HG03045 (cell line): ENCODE measurements around the gene HUS1.
A peak's percentile ranks its signal among the peaks of the same experiment; 100 is the strongest.
"Not testable (repeated sequence)": the region's sequence is repeated elsewhere in the genome, so short reads cannot be mapped to it uniquely, and the experiment has no call there.

Experiments
- ATAC-seq: cut with Tn5 transposase; IDR thresholded peaks from one replicate; pipeline ENCODE4 v1.9.1; 2021; ENCODE audit warnings: mild to moderate bottlenecking, moderate library complexity; ENCODE audit not compliant: unreplicated experiment

Gene HUS1

DNA sequence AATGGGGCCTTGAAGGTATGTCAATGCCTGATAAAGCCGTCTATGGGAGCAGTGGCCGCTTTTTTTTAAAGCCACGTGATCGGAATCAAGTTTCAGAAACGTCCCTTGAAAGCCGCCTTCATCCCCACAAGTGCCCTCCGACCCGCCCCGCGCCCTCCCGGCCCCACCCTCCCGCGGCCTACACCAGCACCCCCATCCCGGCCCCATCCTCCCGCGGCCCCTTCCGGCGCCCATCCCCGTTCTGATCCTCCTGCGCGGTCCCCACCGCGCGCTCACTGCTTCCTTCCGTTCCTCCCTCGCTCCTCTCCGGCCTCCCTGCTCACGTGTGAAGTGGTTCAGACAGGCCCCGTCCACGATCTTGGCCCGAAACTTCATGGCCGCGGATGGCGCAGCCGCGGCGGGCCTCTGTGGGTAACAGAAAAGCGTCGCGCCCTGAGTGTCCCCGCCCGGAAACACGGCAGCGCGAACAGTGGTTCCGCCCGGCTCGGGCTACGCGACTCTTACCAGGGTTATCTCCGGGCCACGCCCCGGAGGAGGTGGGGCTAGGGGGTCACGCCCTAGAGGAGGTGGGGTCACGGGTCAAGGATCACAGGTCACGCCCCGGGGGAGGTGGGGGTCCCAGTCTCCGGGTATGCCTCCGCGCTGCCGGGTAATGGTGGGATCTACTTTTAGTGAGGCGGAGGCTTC, at the start of gene HUS1:
HUS1 (minus strand) TSS at position 471 of the 687 bp plus-strand sequence; CDS start at position 375, 96 bp downstream.
- ATAC-seq: peak; percentile 100

- no peak for ATAC-seq
Measured at GRCh38 chr7:48028938-48029337, 49.5 kb upstream of the HUS1 start, which contains the start of gene SUN3. Gene SUN3, minus strand, starts transcription at chr7:48029107. Its CDS starts 169 bp downstream, at chr7:48028938.

- ATAC-seq: no peak
Measured at GRCh38 chr7:48025624-48026023, 46.2 kb upstream of the HUS1 start.

DNA sequence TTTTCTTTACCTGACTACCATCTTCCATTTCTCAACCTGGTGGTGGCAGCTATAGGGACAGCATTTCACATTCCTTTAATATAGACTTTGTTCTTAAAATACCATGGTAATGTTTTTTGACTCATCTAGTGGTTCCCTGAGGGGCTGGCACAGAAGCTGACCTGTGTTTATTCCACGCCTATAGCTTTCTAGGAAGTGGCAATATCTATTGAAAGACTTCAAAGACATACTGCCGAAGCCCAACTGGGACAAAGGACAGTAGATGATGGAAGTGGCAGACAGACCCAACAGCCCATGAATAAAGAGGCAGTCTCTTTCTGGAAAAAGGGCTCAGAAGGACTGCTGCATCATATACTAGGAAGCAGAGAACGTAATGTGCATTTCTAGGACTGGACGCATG, 38.3 kb upstream of the HUS1 start:
- ATAC-seq: no peak

DNA sequence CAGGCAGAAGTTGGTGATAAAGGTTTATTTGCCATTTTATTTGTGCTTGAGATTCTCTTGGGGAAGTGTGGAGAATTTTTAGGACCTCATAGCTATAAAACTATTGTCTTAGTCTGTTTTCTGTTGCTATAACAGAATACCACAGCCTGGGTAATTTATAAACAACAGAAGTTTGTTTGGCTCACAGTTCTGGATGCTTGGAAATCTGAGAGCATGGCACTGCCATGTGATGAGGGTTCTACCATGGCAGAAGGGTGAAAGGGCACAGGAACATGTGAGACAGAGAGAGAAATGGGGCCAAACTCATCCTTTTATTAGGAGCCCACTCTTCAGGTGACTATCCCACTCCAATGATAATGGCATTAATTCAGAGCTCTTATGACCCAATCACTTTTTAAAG, 37.2 kb upstream of the HUS1 start:
- no peak for ATAC-seq

- ATAC-seq: no peak
Measured at GRCh38 chr7:48011951-48012350, 32.5 kb upstream of the HUS1 start.

- ATAC-seq: no peak
Measured at GRCh38 chr7:48011323-48011722, 31.9 kb upstream of the HUS1 start.

- no peak for ATAC-seq
Measured at GRCh38 chr7:48009954-48010353, 30.5 kb upstream of the HUS1 start.

DNA sequence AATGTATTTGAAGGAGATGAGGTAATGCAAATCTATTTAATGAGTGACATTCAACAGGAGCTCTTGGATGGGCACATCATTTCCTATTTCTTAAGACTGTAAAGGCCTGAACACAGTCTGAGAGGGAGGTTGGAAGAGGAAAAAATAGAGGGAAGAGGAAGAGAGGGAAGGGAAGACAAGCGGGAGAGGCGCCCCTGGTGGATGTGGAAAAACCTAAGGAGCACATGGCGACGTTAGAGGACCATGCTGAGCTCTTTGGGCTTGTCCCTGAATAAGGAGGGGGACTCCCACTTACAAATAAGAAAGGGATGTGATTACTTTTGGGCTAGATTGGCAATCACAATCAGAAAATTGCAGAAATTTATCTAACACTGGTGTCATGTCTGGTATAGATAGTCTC, 29.8 kb upstream of the HUS1 start:
- ATAC-seq: no peak

- no peak for ATAC-seq
Measured at GRCh38 chr7:48006866-48007265, 27.5 kb upstream of the HUS1 start.

GRCh38 chr7:48004638-48005037, 25.2 kb upstream of the HUS1 start:
- peak; percentile 56 for ATAC-seq

GRCh38 chr7:48004032-48004431, 24.6 kb upstream of the HUS1 start:
- no peak for ATAC-seq

DNA sequence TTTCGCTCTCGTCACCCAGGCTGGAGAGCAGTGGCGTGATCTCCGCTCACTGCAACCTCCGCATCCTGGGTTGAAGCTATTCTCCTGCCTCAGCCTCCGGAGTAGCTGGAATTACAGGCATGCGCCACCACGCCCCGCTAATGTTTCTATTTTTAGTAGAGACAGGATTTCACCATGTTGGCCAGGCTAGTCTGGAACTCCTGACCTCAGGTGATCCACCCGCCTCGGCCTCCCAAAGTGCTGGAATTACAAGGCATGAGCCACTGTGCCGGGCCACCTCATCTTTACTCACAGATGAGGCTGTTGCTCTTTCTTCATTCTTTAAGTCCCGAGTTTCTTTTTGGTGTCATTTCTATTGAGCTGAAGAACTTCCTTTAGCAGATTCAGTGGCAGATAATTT, 20.7 kb upstream of the HUS1 start:
- ATAC-seq: not testable (repeated sequence)

- no peak for ATAC-seq
Measured at GRCh38 chr7:47999413-47999812, 20.0 kb upstream of the HUS1 start.

GRCh38 chr7:47992446-47992845, 13.0 kb upstream of the HUS1 start:
- ATAC-seq: no peak

GRCh38 chr7:47991741-47992311, 12.4 kb upstream of the HUS1 start:
- ATAC-seq: peak; percentile 100

DNA sequence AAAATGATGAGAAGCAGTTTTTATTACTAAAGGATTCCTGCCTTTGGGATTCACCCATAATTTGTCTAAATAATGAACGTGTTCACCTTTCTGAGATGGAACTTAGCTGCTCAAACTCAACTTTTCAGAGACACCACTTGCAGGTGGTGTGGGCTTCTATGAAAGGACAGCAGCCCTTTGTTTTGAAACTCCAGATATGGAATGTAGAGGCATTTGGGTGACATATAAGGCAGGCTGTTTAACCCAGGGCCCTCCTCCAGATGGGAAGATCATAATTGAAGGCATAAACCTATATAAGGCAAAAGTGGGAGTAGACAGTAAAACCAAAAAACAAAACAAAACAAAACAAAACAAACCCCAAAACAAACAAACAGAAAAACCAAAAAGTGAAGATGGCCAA, 11.9 kb upstream of the HUS1 start:
- ATAC-seq: no peak

DNA sequence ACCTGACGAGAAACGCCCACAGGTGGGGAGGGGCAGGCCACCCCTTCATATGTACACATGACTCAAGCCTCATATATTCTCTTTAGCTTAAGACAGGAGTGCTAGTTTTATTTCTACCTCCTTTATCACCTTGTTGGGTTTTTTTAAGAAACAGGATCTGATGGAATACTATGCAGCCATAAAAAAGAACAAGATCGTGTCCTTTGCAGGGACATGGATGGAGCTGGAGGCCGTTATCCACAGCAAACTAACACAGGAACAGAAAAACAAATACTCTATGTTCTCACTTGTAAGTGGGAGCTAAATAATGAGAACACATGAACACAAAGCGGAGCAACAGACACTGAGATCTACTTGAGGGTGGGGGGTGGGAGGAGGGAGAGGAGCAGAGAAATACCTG, 11.2 kb upstream of the HUS1 start:
- ATAC-seq: no peak

DNA sequence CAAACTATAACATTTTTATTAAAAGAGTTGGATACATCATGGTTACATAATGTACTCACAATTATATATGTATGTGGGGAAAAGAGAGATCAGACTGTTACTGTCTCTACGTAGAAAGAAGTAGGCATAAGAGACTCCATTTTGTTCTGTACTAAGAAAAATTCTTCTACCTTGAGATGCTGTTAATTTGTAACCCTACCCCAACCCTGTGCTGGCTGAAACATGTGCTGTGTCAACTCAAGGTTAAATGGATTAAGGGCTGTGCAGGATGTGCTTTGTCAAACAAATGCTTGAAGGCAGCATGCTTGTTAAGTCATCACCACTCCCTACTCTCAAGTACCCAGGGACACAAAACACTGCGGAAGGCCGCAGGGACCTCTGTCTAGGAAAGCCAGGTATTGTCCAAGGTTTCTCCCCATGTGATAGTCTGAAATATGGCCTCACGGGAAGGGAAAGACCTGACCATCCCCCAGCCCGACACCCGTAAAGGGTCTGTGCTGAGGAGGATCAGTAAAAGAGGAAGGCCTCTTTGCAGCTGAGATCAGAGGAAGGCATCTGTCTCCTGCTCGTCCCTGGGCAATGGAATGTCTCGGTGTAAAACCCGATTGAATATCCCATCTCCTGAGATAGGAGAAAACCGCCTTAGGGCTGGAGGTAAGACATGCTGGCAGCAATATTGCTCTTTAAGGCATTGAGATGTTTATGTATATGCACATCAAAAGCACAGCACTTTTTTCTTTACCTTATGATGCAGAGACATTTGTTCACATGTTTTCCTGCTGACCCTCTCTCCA, 10.4 kb upstream of the HUS1 start:
- not testable (repeated sequence) for ATAC-seq

GRCh38 chr7:47988496-47989386, 9.3 kb upstream of the HUS1 start:
- ATAC-seq: no peak

DNA sequence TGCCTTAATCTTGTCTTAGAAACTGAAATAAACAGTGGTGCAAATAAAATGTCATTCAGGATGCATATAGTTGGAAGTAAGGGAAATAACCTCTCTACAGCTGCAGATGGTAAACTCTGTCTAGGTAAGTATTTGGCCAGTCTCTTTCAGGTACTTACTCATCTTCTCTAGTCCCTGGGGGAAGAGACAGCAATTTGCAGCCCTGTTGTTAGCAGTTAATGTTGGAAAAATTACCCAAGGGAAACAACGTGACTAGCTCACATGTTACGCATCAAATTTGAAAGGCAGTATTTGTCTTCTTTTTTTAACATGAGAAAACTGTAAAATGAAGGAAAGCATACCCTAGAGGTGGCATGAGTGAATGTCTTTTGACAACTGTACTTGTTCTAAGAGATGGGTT, 3.2 kb upstream of the HUS1 start:
- ATAC-seq: no peak
